HEK293 (cell line): ENCODE results near the gene NNAT.

Experiments
- CTCF ChIA-PET: fragments of 350-600 bp; formaldehyde crosslinking; extraction: SDS; loops from one replicate; lab custom pipeline; 2021; ENCODE audit warnings: antibody characterized with exemption; lab: Yijun Ruan, JAX
- POLR2A ChIA-PET: fragments of 300-600 bp; formaldehyde crosslinking; extraction: SDS; loops from one replicate; lab custom pipeline; 2020; ENCODE audit warnings: antibody characterized with exemption, inconsistent platforms; lab: Yijun Ruan, JAX
- H3K27ac ChIP-seq: fragments of 200-500 bp; sonication (Bioruptor generic); 2 replicates; pipeline ENCODE4 v1.5.1; 2014; ENCODE audit warnings: low read depth, low read length, control low read depth, inconsistent platforms; ENCODE audit errors: extremely low read depth
- H3K36me3 ChIP-seq, 2 experiments: fragments of 200-500 bp in 1 of 2; sonication (Bioruptor generic) in 1 of 2; 1 replicate in 1 of 2; 2 replicates in 1 of 2; pipeline ENCODE4 v1.5.1; 2014 to 2017; ENCODE audit warnings: inconsistent platforms in 2 of 2, low read length in 2 of 2; ENCODE audit not compliant: control insufficient read depth in 2 of 2, insufficient read depth in 1 of 2
- H3K4me1 ChIP-seq: fragments of 200-500 bp; sonication (Bioruptor generic); 2 replicates; pipeline ENCODE4 v1.5.1; 2014; ENCODE audit warnings: mild to moderate bottlenecking, low read length, inconsistent platforms; ENCODE audit not compliant: control insufficient read depth, insufficient read depth
- H3K4me3 ChIP-seq: 2 replicates; pipeline ENCODE4 v1.5.1; 2011; ENCODE audit warnings: low read depth, mild to moderate bottlenecking, control low read depth, low read length, moderate library complexity
- H3K9me3 ChIP-seq: fragments of 200-500 bp; sonication (Bioruptor generic); 2 replicates; pipeline ENCODE4 v1.5.1; 2014; ENCODE audit warnings: low read depth, low read length, inconsistent platforms; ENCODE audit not compliant: control insufficient read depth, insufficient read depth
- FEZF1 ChIP-seq: fragments of 450-650 bp; formaldehyde crosslinking; IDR thresholded peaks from 2 replicates; pipeline ENCODE4 v1.5.1; 2016; ENCODE audit warnings: missing biosample characterization, missing genetic modification characterization
- IKZF3 ChIP-seq: fragments of 450-650 bp; IDR thresholded peaks from 2 replicates; pipeline ENCODE4 v1.5.0; 2018; ENCODE audit warnings: missing biosample characterization, mild to moderate bottlenecking, missing genetic modification characterization, moderate library complexity
- MYNN ChIP-seq: fragments of 450-650 bp; formaldehyde crosslinking; IDR thresholded peaks from 2 replicates; pipeline ENCODE4 v1.5.1; 2016; ENCODE audit warnings: missing biosample characterization, missing genetic modification characterization, borderline replicate concordance
- OVOL3 ChIP-seq: fragments of 450-650 bp; formaldehyde crosslinking; IDR thresholded peaks from 2 replicates; pipeline ENCODE4 v1.5.1; 2016; ENCODE audit warnings: missing biosample characterization, missing genetic modification characterization
- SETDB1 ChIP-seq: IDR thresholded peaks from one replicate; pipeline ENCODE4 v1.6.1; 2017; ENCODE audit warnings: mild to moderate bottlenecking, low read length, moderate library complexity, mixed read lengths; ENCODE audit not compliant: insufficient read length
- ZBTB17 ChIP-seq: fragments of 450-650 bp; formaldehyde crosslinking; IDR thresholded peaks from 2 replicates; pipeline ENCODE4 v1.5.1; 2016; ENCODE audit warnings: missing biosample characterization, missing genetic modification characterization
- ZBTB48 ChIP-seq: fragments of 450-650 bp; formaldehyde crosslinking; IDR thresholded peaks from 2 replicates; pipeline ENCODE4 v1.5.1; 2016; ENCODE audit warnings: missing biosample characterization, missing genetic modification characterization
- ZFP37 ChIP-seq: fragments of 450-650 bp; formaldehyde crosslinking; IDR thresholded peaks from 2 replicates; pipeline ENCODE4 v1.5.1; 2016; ENCODE audit warnings: missing biosample characterization, missing genetic modification characterization
- ZIC2 ChIP-seq: fragments of 450-650 bp; formaldehyde crosslinking; IDR thresholded peaks from 2 replicates; pipeline ENCODE4 v1.5.1; 2016; ENCODE audit warnings: missing biosample characterization, missing genetic modification characterization
- ZNF335 ChIP-seq: fragments of 450-650 bp; formaldehyde crosslinking; conservative IDR thresholded peaks from 2 replicates; pipeline ENCODE4 v1.5.1; 2016; ENCODE audit warnings: missing biosample characterization, missing genetic modification characterization
- ZNF426 ChIP-seq: fragments of 450-650 bp; formaldehyde crosslinking; IDR thresholded peaks from 2 replicates; pipeline ENCODE4 v1.5.1; 2017; ENCODE audit warnings: missing biosample characterization, missing genetic modification characterization, mild to moderate bottlenecking, inconsistent platforms, moderate library complexity
- ZNF514 ChIP-seq: fragments of 450-650 bp; formaldehyde crosslinking; IDR thresholded peaks from 2 replicates; pipeline ENCODE4 v1.5.1; 2016; ENCODE audit warnings: missing biosample characterization, missing genetic modification characterization
- ZNF530 ChIP-seq: fragments of 450-650 bp; formaldehyde crosslinking; IDR thresholded peaks from 2 replicates; pipeline ENCODE4 v1.5.1; 2016; ENCODE audit warnings: low read depth, missing biosample characterization, missing genetic modification characterization
- ZNF561 ChIP-seq: fragments of 450-650 bp; IDR thresholded peaks from 2 replicates; pipeline ENCODE4 v1.5.1; 2018; ENCODE audit warnings: missing biosample characterization, missing genetic modification characterization, borderline replicate concordance
- TF ChIP-seq, protein P1 (sequence below): fragments of 450-650 bp; formaldehyde crosslinking; IDR thresholded peaks from 2 replicates; pipeline ENCODE4 v1.5.1; 2017; ENCODE audit warnings: missing biosample characterization, missing genetic modification characterization
- TF ChIP-seq, protein P2 (sequence below): fragments of 450-650 bp; formaldehyde crosslinking; IDR thresholded peaks from 2 replicates; pipeline ENCODE4 v1.5.1; 2016; ENCODE audit warnings: missing biosample characterization, missing genetic modification characterization
- TF ChIP-seq, protein P3 (sequence below): fragments of 450-650 bp; formaldehyde crosslinking; IDR thresholded peaks from 2 replicates; pipeline ENCODE4 v1.5.1; 2017; ENCODE audit warnings: missing biosample characterization, missing genetic modification characterization
- TF ChIP-seq, protein P4 (sequence below): fragments of 450-650 bp; formaldehyde crosslinking; IDR thresholded peaks from 2 replicates; pipeline ENCODE4 v1.5.1; 2016; ENCODE audit warnings: missing biosample characterization, missing genetic modification characterization
- TF ChIP-seq, protein P5 (sequence below): fragments of 450-650 bp; formaldehyde crosslinking; IDR thresholded peaks from 2 replicates; pipeline ENCODE4 v1.5.1; 2016; ENCODE audit warnings: missing biosample characterization, missing genetic modification characterization
- TF ChIP-seq, protein P6 (sequence below): fragments of 450-650 bp; formaldehyde crosslinking; IDR thresholded peaks from 2 replicates; pipeline ENCODE4 v1.5.1; 2016; ENCODE audit warnings: missing biosample characterization, missing genetic modification characterization
- TF ChIP-seq, protein P7 (sequence below): fragments of 450-650 bp; formaldehyde crosslinking; IDR thresholded peaks from 2 replicates; pipeline ENCODE4 v1.5.1; 2016; ENCODE audit warnings: missing biosample characterization, missing genetic modification characterization

The NNAT gene

DNA sequence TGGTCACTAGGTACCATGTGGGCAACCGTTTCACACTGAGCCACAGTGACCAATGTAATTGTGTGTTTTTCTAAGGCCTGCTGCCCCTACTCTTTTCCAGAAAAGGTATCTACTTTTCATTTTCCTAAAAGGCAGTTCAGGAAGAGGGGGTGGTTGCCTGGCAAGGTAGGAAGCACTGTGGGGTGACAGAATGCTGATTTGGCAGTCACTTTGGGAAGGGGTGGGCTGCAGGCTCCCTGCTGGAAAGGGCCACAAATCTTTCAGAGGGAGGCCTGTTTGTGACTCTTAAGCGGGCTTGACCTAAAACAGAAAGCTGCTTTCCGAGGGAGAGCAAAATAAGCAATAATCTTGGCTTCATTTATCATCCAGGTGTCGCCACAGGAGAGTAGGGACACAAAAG, 5.2 kb upstream of the NNAT start:
- TF ChIP-seq IKZF3 (tag by site-specific recombination) (no peak), ZIC2 (tag by site-specific recombination) (peak; percentile 28; the same call in 1 of the 2 replicates)
- ChIA-PET CTCF (no interaction called here), POLR2A (no interaction called here)
- Histone ChIP-seq H3K4me3 (no peak overlapping the region), H3K4me1 (peaks cover 13% of the 10 kb centered on the region), H3K36me3 (peaks cover 0 to 35% of the 10 kb centered on the region in 2 experiments; a peak in 1 of 3 replicates), H3K27ac (no peak overlapping the region), H3K9me3 (no peaks in the 10 kb centered on the region)

DNA sequence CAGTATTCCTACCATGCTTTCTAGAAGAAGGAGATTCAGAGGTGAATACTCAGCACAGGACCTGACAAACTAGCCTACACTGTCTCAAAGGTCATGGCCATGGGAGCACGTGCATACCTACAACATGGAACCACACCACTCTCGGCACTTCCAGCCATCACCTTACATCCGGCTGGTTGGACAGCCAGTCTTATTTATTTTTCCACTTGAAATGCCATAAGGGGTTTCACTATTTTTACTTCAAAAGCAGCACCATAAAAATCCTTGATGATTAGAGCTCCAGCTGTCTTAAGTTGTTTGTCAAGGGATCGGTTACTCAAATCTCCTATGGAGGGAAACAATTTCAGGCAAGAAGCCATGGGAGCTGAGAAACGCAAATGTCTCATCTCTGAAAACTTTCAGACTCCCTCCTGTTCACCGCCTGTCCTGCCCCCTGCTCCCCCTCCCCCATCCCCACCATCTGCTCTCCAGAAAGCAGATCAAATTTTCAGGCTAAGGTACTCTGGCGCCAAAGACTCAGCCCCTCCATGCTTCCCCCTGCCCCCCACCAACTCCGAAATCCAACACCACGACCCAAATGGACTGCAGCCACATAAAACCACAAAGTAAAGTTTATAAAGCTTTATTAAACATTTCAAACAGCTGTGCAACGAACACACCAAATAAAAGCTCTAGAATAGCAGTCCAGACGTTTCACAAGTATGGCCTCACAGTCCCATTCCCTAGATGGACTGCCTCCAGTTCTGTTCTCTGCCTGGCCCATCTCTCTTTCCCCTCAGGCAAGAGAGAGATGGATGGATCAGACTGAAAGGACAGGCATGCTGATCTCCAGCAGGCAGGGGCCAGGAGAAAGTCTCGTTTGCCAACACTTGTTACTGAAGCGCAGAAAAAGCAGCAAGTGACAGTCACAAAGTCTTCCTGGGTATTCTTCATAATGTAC, 4.0 kb upstream of the NNAT start:
- Histone ChIP-seq H3K4me1 (peaks cover 13% of the 10 kb centered on the region), H3K36me3 (peaks cover 0 to 28% of the 10 kb centered on the region in 2 experiments; a peak in 1 of 3 replicates), H3K27ac (peak overlapping the region; percentile 37; the same call in 1 of the 2 replicates), H3K9me3 (no peaks in the 10 kb centered on the region), H3K4me3 (no peak overlapping the region)
- CTCF ChIA-PET, result interaction anchor here (0.6 to 1.4 kb wide), 3 partner anchors 14 to 321 kb away, joined by 3 read pairs; no protein-coding TSS in a partner anchor
- POLR2A ChIA-PET, result no interaction called here
- TF ChIP-seq ZFP37 (no peak), ZIC2 (tag by site-specific recombination) (peak; percentile 74), ZBTB48 (tag by site-specific recombination) (peak; percentile 74), FEZF1 (tag by site-specific recombination) (peak; percentile 53), ZNF530 (tag by site-specific recombination) (no peak), OVOL3 (tag by site-specific recombination) (no peak), SETDB1 (no peak), ZNF426 (tag by site-specific recombination) (no peak), ZNF335 (tag by site-specific recombination) (no peak), MYNN (tag by site-specific recombination) (no peak), ZNF561 (tag by site-specific recombination) (0 out of 2 replicates have a peak, but pooled peaks have one; percentile 34), ZBTB17 (peak; percentile 61; the same call in 1 of the 2 replicates), ZNF514 (tag by site-specific recombination) (no peak)
- TF ChIP-seq, protein P1, sequence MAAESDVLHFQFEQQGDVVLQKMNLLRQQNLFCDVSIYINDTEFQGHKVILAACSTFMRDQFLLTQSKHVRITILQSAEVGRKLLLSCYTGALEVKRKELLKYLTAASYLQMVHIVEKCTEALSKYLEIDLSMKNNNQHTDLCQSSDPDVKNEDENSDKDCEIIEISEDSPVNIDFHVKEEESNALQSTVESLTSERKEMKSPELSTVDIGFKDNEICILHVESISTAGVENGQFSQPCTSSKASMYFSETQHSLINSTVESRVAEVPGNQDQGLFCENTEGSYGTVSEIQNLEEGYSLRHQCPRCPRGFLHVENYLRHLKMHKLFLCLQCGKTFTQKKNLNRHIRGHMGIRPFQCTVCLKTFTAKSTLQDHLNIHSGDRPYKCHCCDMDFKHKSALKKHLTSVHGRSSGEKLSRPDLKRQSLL (tag by site-specific recombination), result 0 out of 2 replicates have a peak, but pooled peaks have one; percentile 17
- TF ChIP-seq, protein P2, sequence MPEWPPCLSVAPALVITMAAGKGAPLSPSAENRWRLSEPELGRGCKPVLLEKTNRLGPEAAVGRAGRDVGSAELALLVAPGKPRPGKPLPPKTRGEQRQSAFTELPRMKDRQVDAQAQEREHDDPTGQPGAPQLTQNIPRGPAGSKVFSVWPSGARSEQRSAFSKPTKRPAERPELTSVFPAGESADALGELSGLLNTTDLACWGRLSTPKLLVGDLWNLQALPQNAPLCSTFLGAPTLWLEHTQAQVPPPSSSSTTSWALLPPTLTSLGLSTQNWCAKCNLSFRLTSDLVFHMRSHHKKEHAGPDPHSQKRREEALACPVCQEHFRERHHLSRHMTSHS, result no peak
- TF ChIP-seq, protein P3, sequence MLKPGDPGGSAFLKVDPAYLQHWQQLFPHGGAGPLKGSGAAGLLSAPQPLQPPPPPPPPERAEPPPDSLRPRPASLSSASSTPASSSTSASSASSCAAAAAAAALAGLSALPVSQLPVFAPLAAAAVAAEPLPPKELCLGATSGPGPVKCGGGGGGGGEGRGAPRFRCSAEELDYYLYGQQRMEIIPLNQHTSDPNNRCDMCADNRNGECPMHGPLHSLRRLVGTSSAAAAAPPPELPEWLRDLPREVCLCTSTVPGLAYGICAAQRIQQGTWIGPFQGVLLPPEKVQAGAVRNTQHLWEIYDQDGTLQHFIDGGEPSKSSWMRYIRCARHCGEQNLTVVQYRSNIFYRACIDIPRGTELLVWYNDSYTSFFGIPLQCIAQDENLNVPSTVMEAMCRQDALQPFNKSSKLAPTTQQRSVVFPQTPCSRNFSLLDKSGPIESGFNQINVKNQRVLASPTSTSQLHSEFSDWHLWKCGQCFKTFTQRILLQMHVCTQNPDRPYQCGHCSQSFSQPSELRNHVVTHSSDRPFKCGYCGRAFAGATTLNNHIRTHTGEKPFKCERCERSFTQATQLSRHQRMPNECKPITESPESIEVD (tag by site-specific recombination), result peak; percentile 71
- TF ChIP-seq, protein P4, sequence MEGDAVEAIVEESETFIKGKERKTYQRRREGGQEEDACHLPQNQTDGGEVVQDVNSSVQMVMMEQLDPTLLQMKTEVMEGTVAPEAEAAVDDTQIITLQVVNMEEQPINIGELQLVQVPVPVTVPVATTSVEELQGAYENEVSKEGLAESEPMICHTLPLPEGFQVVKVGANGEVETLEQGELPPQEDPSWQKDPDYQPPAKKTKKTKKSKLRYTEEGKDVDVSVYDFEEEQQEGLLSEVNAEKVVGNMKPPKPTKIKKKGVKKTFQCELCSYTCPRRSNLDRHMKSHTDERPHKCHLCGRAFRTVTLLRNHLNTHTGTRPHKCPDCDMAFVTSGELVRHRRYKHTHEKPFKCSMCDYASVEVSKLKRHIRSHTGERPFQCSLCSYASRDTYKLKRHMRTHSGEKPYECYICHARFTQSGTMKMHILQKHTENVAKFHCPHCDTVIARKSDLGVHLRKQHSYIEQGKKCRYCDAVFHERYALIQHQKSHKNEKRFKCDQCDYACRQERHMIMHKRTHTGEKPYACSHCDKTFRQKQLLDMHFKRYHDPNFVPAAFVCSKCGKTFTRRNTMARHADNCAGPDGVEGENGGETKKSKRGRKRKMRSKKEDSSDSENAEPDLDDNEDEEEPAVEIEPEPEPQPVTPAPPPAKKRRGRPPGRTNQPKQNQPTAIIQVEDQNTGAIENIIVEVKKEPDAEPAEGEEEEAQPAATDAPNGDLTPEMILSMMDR (tag by site-specific recombination), result no peak
- TF ChIP-seq, protein P5, sequence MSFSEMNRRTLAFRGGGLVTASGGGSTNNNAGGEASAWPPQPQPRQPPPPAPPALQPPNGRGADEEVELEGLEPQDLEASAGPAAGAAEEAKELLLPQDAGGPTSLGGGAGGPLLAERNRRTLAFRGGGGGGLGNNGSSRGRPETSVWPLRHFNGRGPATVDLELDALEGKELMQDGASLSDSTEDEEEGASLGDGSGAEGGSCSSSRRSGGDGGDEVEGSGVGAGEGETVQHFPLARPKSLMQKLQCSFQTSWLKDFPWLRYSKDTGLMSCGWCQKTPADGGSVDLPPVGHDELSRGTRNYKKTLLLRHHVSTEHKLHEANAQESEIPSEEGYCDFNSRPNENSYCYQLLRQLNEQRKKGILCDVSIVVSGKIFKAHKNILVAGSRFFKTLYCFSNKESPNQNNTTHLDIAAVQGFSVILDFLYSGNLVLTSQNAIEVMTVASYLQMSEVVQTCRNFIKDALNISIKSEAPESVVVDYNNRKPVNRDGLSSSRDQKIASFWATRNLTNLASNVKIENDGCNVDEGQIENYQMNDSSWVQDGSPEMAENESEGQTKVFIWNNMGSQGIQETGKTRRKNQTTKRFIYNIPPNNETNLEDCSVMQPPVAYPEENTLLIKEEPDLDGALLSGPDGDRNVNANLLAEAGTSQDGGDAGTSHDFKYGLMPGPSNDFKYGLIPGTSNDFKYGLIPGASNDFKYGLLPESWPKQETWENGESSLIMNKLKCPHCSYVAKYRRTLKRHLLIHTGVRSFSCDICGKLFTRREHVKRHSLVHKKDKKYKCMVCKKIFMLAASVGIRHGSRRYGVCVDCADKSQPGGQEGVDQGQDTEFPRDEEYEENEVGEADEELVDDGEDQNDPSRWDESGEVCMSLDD (tag by site-specific recombination), result no peak
- TF ChIP-seq, protein P6, sequence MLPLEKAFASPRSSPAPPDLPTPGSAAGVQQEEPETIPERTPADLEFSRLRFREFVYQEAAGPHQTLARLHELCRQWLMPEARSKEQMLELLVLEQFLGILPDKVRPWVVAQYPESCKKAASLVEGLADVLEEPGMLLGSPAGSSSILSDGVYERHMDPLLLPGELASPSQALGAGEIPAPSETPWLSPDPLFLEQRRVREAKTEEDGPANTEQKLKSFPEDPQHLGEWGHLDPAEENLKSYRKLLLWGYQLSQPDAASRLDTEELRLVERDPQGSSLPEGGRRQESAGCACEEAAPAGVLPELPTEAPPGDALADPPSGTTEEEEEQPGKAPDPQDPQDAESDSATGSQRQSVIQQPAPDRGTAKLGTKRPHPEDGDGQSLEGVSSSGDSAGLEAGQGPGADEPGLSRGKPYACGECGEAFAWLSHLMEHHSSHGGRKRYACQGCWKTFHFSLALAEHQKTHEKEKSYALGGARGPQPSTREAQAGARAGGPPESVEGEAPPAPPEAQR (tag by site-specific recombination), result no peak
- TF ChIP-seq, protein P7, sequence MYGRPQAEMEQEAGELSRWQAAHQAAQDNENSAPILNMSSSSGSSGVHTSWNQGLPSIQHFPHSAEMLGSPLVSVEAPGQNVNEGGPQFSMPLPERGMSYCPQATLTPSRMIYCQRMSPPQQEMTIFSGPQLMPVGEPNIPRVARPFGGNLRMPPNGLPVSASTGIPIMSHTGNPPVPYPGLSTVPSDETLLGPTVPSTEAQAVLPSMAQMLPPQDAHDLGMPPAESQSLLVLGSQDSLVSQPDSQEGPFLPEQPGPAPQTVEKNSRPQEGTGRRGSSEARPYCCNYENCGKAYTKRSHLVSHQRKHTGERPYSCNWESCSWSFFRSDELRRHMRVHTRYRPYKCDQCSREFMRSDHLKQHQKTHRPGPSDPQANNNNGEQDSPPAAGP (tag by site-specific recombination), result no peak
